Astrocyte (in vitro differentiated cells and primary cell): ENCODE results near the gene NDUFV2. TPM values are rescaled to one million over a fixed set of nuclear protein-coding genes. Genes with fewer than 3 reads are reported as not detected.

Source experiments
- DNase-seq: peaks from one replicate; pipeline ENCODE4 v3.0.0-alpha.2; 2010; ENCODE audit warnings: low read depth
- FAIRE-seq: peaks from 2 replicates; lab custom pipeline; 2011; peaks lifted over from hg19 to GRCh38; lab: Jason Lieb, UNC
- H2AFZ ChIP-seq: 2 replicates; pipeline ENCODE4 v1.6.0; 2012; ENCODE audit warnings: low read depth, low read length, inconsistent platforms
- H3K27ac ChIP-seq: 2 replicates; pipeline ENCODE4 v1.5.1; 2011; ENCODE audit warnings: low read depth, low read length, inconsistent platforms
- H3K27me3 ChIP-seq: 2 replicates; pipeline ENCODE4 v1.6.0; 2011; ENCODE audit warnings: low read length, inconsistent platforms; ENCODE audit not compliant: insufficient read depth
- H3K36me3 ChIP-seq: 2 replicates; pipeline ENCODE4 v1.5.1; 2011; ENCODE audit warnings: low read length, inconsistent platforms; ENCODE audit not compliant: insufficient read depth
- H3K4me1 ChIP-seq: 2 replicates; pipeline ENCODE4 v1.5.1; 2011; ENCODE audit warnings: low read length, inconsistent platforms; ENCODE audit not compliant: insufficient read depth
- H3K4me2 ChIP-seq: 2 replicates; pipeline ENCODE4 v1.6.0; 2012; ENCODE audit warnings: low read length, inconsistent platforms
- H3K4me3 ChIP-seq: 2 replicates; pipeline ENCODE4 v1.5.1; 2011; ENCODE audit warnings: low read depth, mild to moderate bottlenecking, low read length, inconsistent platforms; ENCODE audit not compliant: insufficient read depth
- H3K79me2 ChIP-seq: 2 replicates; pipeline ENCODE4 v1.6.0; 2012; ENCODE audit warnings: mild to moderate bottlenecking, low read length, inconsistent platforms; ENCODE audit not compliant: insufficient read depth
- H3K9ac ChIP-seq: 2 replicates; pipeline ENCODE4 v1.6.0; 2012; ENCODE audit warnings: mild to moderate bottlenecking, low read length, inconsistent platforms
- H3K9me3 ChIP-seq: 2 replicates; pipeline ENCODE4 v1.5.1; 2012; ENCODE audit warnings: low read depth, mild to moderate bottlenecking, low read length, inconsistent platforms; ENCODE audit not compliant: insufficient read depth
- H4K20me1 ChIP-seq: 2 replicates; pipeline ENCODE4 v1.6.0; 2012; ENCODE audit warnings: low read length, inconsistent platforms; ENCODE audit not compliant: insufficient read depth
- H3K27ac Mint-ChIP-seq: one replicate; pipeline ENCODE4 v1.8.0; 2021; ENCODE audit warnings: mild to moderate bottlenecking, mixed read lengths; ENCODE audit not compliant: unreplicated experiment
- H3K27me3 Mint-ChIP-seq: one replicate; pipeline ENCODE4 v1.8.0; 2021; ENCODE audit warnings: low read depth, mixed read lengths; ENCODE audit not compliant: unreplicated experiment
- H3K36me3 Mint-ChIP-seq: one replicate; pipeline ENCODE4 v1.8.0; 2021; ENCODE audit warnings: low read depth, mixed read lengths; ENCODE audit not compliant: unreplicated experiment
- H3K4me1 Mint-ChIP-seq: one replicate; pipeline ENCODE4 v1.8.0; 2021; ENCODE audit warnings: low read depth, mixed read lengths; ENCODE audit not compliant: unreplicated experiment
- H3K4me3 Mint-ChIP-seq: one replicate; pipeline ENCODE4 v1.8.0; 2021; ENCODE audit warnings: mild to moderate bottlenecking, moderate library complexity, mixed read lengths; ENCODE audit not compliant: unreplicated experiment
- H3K9me3 Mint-ChIP-seq: one replicate; pipeline ENCODE4 v1.8.0; 2021; ENCODE audit warnings: mild to moderate bottlenecking, mixed read lengths; ENCODE audit not compliant: unreplicated experiment
- EZH2 ChIP-seq: IDR thresholded peaks from 2 replicates; pipeline ENCODE4 v1.6.1; 2012; ENCODE audit warnings: mild to moderate bottlenecking, low read length, inconsistent platforms; ENCODE audit not compliant: insufficient read depth
- total RNA-seq: library from RNA; stranded (reverse); gene quantifications from 2 replicates; pipeline ENCODE4 v1.2.1, GENCODE V29; 2021
- TF ChIP-seq, protein P1 (sequence below): IDR thresholded peaks from 2 replicates; pipeline ENCODE4 v1.5.1; 2011; ENCODE audit warnings: low read depth, mild to moderate bottlenecking, inconsistent platforms, low read length, moderate library complexity; ENCODE audit not compliant: insufficient read depth

Gene NDUFV2
- total RNA-seq, 1 donor from 2014 or later, result 120 TPM

GRCh38 chr18:9175115-9175514 is 72.6 kb downstream of the NDUFV2 start:
- TF ChIP-seq, protein P1, sequence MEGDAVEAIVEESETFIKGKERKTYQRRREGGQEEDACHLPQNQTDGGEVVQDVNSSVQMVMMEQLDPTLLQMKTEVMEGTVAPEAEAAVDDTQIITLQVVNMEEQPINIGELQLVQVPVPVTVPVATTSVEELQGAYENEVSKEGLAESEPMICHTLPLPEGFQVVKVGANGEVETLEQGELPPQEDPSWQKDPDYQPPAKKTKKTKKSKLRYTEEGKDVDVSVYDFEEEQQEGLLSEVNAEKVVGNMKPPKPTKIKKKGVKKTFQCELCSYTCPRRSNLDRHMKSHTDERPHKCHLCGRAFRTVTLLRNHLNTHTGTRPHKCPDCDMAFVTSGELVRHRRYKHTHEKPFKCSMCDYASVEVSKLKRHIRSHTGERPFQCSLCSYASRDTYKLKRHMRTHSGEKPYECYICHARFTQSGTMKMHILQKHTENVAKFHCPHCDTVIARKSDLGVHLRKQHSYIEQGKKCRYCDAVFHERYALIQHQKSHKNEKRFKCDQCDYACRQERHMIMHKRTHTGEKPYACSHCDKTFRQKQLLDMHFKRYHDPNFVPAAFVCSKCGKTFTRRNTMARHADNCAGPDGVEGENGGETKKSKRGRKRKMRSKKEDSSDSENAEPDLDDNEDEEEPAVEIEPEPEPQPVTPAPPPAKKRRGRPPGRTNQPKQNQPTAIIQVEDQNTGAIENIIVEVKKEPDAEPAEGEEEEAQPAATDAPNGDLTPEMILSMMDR, result no peak
- no peak for TF ChIP-seq EZH2
- H3K36me3 ChIP-seq, result no peaks in the 10 kb centered on the region
- no peak overlapping the region for H3K27ac ChIP-seq
- peaks cover 12% of the 10 kb centered on the region for H3K36me3 Mint-ChIP-seq
- H3K79me2 ChIP-seq, result peaks cover 66% of the 10 kb centered on the region
- H3K4me1 Mint-ChIP-seq, result peaks cover 3% of the 10 kb centered on the region
- no peaks in the 10 kb centered on the region for H3K9me3 ChIP-seq
- no peak overlapping the region for H2AFZ ChIP-seq
- H3K4me2 ChIP-seq, result no peak overlapping the region
- H4K20me1 ChIP-seq, result peaks cover 39% of the 10 kb centered on the region
- H3K4me3 ChIP-seq, result no peak overlapping the region
- H3K4me1 ChIP-seq, result no peaks in the 10 kb centered on the region
- no peak overlapping the region for H3K27ac Mint-ChIP-seq
- no peaks in the 10 kb centered on the region for H3K27me3 ChIP-seq
- H3K27me3 Mint-ChIP-seq, result no peaks in the 10 kb centered on the region
- H3K9me3 Mint-ChIP-seq, result no peaks in the 10 kb centered on the region
- H3K4me3 Mint-ChIP-seq, result no peak overlapping the region
- H3K9ac ChIP-seq, result no peak overlapping the region
- DNase-seq (no peak), FAIRE-seq (no peak)

DNA sequence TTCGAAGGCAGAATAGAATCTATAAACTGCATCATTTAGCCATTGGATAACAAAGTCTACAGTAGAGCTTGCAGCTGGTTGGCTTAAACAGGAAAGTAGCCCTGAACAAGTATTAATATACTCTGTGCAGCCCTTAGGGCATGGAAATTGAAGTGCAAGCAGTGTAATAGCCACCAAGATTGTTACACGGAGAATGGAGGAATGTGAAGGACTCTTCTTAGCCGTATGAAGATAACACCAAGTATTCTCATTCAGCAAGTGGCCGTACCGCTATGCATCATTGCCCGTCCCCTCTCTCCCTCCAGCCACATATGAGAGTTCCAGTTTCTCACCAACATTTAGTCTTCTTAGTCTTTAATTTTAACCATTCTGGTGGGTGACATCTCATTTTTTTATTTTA is 74.5 kb downstream of the NDUFV2 start:
- Mint-ChIP-seq H3K36me3 (peaks cover 4% of the 10 kb centered on the region), H3K9me3 (no peaks in the 10 kb centered on the region), H3K27me3 (no peaks in the 10 kb centered on the region), H3K27ac (no peak overlapping the region), H3K4me1 (peaks cover 3% of the 10 kb centered on the region), H3K4me3 (no peak overlapping the region)
- Histone ChIP-seq H3K4me1 (no peaks in the 10 kb centered on the region), H2AFZ (no peak overlapping the region), H3K9ac (no peak overlapping the region), H3K4me3 (no peak overlapping the region), H4K20me1 (peaks cover 32% of the 10 kb centered on the region), H3K27me3 (no peaks in the 10 kb centered on the region), H3K79me2 (peaks cover 61% of the 10 kb centered on the region), H3K4me2 (no peak overlapping the region), H3K9me3 (no peaks in the 10 kb centered on the region), H3K27ac (no peak overlapping the region), H3K36me3 (no peaks in the 10 kb centered on the region)
- TF ChIP-seq, protein P1, result no peak
- TF ChIP-seq EZH2, result no peak
- no peak for FAIRE-seq
- no peak for DNase-seq

GRCh38 chr18:9177466-9177865 is 75.0 kb downstream of the NDUFV2 start:
- Mint-ChIP-seq H3K27ac (no peak overlapping the region), H3K9me3 (no peaks in the 10 kb centered on the region), H3K4me3 (no peak overlapping the region), H3K4me1 (peaks cover 3% of the 10 kb centered on the region), H3K36me3 (peaks cover 4% of the 10 kb centered on the region), H3K27me3 (no peaks in the 10 kb centered on the region)
- H3K9me3 ChIP-seq, result no peaks in the 10 kb centered on the region
- H3K4me1 ChIP-seq, result no peaks in the 10 kb centered on the region
- no peaks in the 10 kb centered on the region for H3K36me3 ChIP-seq
- no peak overlapping the region for H3K27ac ChIP-seq
- TF ChIP-seq EZH2, result no peak
- TF ChIP-seq, protein P1, result no peak
- peaks cover 56% of the 10 kb centered on the region for H3K79me2 ChIP-seq
- no peak overlapping the region for H3K4me3 ChIP-seq
- H3K9ac ChIP-seq, result no peak overlapping the region
- peaks cover 28% of the 10 kb centered on the region for H4K20me1 ChIP-seq
- H3K27me3 ChIP-seq, result no peaks in the 10 kb centered on the region
- no peak overlapping the region for H3K4me2 ChIP-seq
- FAIRE-seq, result no peak
- DNase-seq, result no peak
- H2AFZ ChIP-seq, result no peak overlapping the region
